GM10266 (cell line): Measurements from ENCODE around the gene FAM184A.

Source experiments
- DNase-seq: peaks from one replicate; pipeline ENCODE4 v3.0.0; 2012; ENCODE audit errors: extremely low spot score
- TF ChIP-seq, protein P1 (sequence below): IDR thresholded peaks from 2 replicates; pipeline ENCODE4 v1.5.1; 2012; ENCODE audit warnings: mild to moderate bottlenecking, low read depth; ENCODE audit not compliant: control insufficient read depth, insufficient read depth; ENCODE audit errors: missing control alignments

Gene FAM184A

DNA sequence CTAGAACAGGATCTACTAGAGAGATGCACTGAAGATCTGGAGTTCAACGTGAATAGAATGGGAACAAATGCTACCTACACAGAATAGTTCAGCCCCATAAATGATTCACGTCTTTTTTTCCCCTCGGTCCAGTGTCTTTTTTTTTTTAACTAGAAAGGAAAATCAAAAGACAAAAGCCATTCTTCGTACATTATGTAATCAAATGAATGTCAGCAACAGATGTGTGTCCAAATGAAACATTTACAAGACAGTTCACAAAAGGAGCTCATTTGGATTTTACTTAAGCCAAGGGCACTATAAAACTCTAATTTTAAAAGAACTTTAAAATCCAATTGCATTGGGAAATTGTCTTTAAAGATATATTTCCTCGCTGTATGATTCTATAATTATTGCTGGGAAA lies 42.4 kb downstream of the FAM184A start:
- TF ChIP-seq, protein P1, sequence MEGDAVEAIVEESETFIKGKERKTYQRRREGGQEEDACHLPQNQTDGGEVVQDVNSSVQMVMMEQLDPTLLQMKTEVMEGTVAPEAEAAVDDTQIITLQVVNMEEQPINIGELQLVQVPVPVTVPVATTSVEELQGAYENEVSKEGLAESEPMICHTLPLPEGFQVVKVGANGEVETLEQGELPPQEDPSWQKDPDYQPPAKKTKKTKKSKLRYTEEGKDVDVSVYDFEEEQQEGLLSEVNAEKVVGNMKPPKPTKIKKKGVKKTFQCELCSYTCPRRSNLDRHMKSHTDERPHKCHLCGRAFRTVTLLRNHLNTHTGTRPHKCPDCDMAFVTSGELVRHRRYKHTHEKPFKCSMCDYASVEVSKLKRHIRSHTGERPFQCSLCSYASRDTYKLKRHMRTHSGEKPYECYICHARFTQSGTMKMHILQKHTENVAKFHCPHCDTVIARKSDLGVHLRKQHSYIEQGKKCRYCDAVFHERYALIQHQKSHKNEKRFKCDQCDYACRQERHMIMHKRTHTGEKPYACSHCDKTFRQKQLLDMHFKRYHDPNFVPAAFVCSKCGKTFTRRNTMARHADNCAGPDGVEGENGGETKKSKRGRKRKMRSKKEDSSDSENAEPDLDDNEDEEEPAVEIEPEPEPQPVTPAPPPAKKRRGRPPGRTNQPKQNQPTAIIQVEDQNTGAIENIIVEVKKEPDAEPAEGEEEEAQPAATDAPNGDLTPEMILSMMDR, result no peak

DNA sequence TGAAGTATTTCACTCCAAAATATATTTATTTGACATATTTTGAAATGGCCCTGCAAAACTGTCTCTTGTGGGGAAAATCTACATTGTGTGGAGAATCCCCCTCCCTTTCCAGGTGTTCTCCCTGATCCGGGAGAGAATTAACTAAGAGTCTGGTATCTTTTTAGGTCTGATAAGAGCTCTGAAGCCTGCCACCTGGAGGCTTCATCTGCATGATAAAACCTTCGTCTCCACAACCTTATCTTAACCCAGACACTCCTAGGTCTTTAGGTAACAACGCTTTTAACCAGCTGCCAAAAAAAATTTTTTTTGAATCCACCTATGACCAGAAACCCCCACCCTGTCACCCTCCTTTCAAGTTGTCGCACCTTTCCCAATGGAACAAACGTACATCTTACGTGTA lies 43.0 kb downstream of the FAM184A start:
- TF ChIP-seq, protein P1, result no peak

More for the DNA sequence above, 42.4 kb downstream of the FAM184A start:
- no peak for DNase-seq

GRCh38 chr6:119034827-119035458 lies 43.5 kb downstream of the FAM184A start:
- TF ChIP-seq, protein P1, result no peak
- DNase-seq, result no peak

More for the DNA sequence above, 43.0 kb downstream of the FAM184A start:
- DNase-seq, result no peak

DNA sequence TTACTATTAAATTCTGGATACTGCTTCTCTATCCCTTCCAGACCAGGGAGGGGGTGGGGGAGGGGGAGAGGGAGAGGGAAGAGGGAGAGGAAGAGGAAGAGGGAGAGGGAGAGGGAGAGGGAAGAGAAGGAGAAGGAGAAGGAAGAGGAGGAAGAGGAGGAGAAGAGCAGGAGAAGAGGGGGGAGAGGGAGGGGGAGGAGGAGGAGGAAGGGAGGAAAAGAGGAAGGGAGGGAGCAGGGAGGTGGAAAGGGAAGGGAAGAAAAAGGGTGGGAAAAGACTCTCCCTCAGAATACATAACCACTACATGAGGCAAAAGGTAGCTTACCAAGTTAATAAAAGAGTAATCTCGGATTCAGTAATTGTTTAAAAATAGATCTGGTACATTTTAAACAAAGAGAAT lies 46.0 kb downstream of the FAM184A start:
- no peak for DNase-seq
- TF ChIP-seq, protein P1, result no peak

- TF ChIP-seq, protein P1, result no peak
- DNase-seq, result no peak
Measured at GRCh38 chr6:119030759-119031158, 47.7 kb downstream of the FAM184A start.

- DNase-seq, result no peak
- TF ChIP-seq, protein P1, result no peak
Measured at GRCh38 chr6:119028091-119028490, 50.4 kb downstream of the FAM184A start.

DNA sequence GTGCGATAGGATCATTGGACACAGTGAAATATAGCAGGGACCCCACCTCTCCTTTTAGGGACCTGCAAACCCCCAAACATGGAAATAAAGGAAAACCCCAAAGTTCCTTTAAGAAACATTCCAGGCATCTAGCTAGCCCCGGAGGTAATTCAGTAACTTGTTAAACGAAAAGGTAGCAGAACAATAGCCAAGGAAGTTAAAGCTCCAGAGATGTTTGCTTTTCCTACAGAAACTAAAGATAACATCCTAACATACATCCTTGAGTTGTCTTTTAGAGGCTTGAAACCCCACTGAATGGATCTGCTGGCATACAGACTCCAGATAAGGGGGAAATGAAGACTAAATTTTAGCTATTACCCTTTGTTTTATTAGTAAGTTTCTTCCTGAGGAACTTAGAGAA lies 51.0 kb downstream of the FAM184A start:
- TF ChIP-seq, protein P1, result no peak
- no peak for DNase-seq
